Psoas muscle (tissue), 8 donors: ENCODE measurements around the gene MX2. TPM values are rescaled to one million over a fixed set of nuclear protein-coding genes. Genes with fewer than 3 reads are reported as not detected.

Experiments
- ATAC-seq, 4 donors: fragments of 200-7000 bp; cut with Tn5 transposase; one replicate each; pipeline ENCODE4 v1.9.1; 2020; ENCODE audit warnings: moderate library complexity in 3 of 4, mild to moderate bottlenecking in 2 of 4
- DNase-seq, 2 donors: peaks; one replicate each; pipeline ENCODE4 v3.0.0-alpha.2; 2020
- H3K27ac ChIP-seq: fragments of 200-600 bp; one replicate; pipeline ENCODE4 v1.8.0; 2022
- H3K27me3 ChIP-seq, 3 donors: fragments of 200-600 bp in 1 of 3; one replicate each; pipeline versions ENCODE4 v1.6.1 to v1.8.0; 2013 to 2022; ENCODE audit warnings: low read length in 2 of 3, mild to moderate bottlenecking in 2 of 3, moderate library complexity in 1 of 3; ENCODE audit not compliant: insufficient read depth in 3 of 3
- H3K36me3 ChIP-seq, 2 donors: fragments of 200-600 bp in 1 of 2; one replicate each; pipeline versions ENCODE4 v1.6.1 to v1.8.0; 2013 to 2022; ENCODE audit warnings: low read depth in 1 of 2, mild to moderate bottlenecking in 1 of 2, moderate library complexity in 1 of 2; ENCODE audit not compliant: insufficient read depth in 1 of 2
- H3K4me1 ChIP-seq: fragments of 200-600 bp; one replicate; pipeline ENCODE4 v1.8.0; 2022
- H3K4me3 ChIP-seq: fragments of 200-600 bp; one replicate; pipeline ENCODE4 v1.8.0; 2022; ENCODE audit warnings: mild to moderate bottlenecking
- H3K9me3 ChIP-seq: fragments of 200-600 bp; one replicate; pipeline ENCODE4 v1.8.0; 2022
- CTCF ChIP-seq: fragments of 200-600 bp; IDR thresholded peaks from one replicate; pipeline ENCODE4 v1.8.0; 2022; ENCODE audit warnings: antibody characterized with exemption
- WGBS, 3 donors: extraction: QIAGEN DNeasy Blood & Tissue Kit; methylation state at CpG; one replicate each; pipeline versions ENCODE4 v1.1.6 to v1.1.7; 2013; 5-methylcytosine and 5-hydroxymethylcytosine counted together
- intact Hi-C, 2 donors: fragments of 100-400 bp; cut with DNase I; formaldehyde crosslinking; loops; one replicate each; pipeline versions ENCODE4 v1.11.0 to v1.14.2; 2022
- polyA plus RNA-seq, 3 donors: library from polyadenylated mRNA; stranded (reverse); fragments of 200-250 nt; gene quantifications; one replicate each; pipeline ENCODE4 v1.2.3, GENCODE V29; 2013
- total RNA-seq, 4 donors: library from RNA; stranded (reverse); fragmentation: NEBNext Ultra II Directional in 2 of 4; extraction: Animal tissue kit (Norgen Biotek cat#: 25700) in 2 of 4; gene quantifications; one replicate each; pipeline versions ENCODE4 v1.2.1 to v1.2.4, GENCODE V29; 2021 to 2023
- donor health status: healthy with polysubstance abuse.
- donor health status: DM: no; HTN: no; CAD: no; lungs with moderate emphysema.
- donor health status: Bipolar disorder and iron deficiency.
- donor health status: healthy.
- donor health status: DM: yes; HTN: yes; CAD: no.
- donor health status: DM: no; HTN: no; CAD: no.
- donor health status: DM: no; HTN: no; CAD: no.
- donor health status: DM: yes; HTN: yes; CAD: no.

The MX2 gene
- total and polyA plus RNA-seq, 7 donors = 1.2 to 3.6 (median 2.7) TPM

GRCh38 chr21:41370840-41371684 is 9.2 kb downstream of the MX2 start:
- Histone ChIP-seq H3K27ac (no peak overlapping the region), H3K4me1 (no peaks in the 10 kb centered on the region), H3K27me3 (peaks cover 0 to 12% (median 0%) of the 10 kb centered on the region in 3 donors), H3K4me3 (no peak overlapping the region), H3K9me3 (no peaks in the 10 kb centered on the region), H3K36me3 (no peaks in the 10 kb centered on the region)
- DNase-seq = no peak
- intact Hi-C loops = no loop called here
- TF ChIP-seq CTCF = no peak
- WGBS, 3 donors = 53 to 59% (median 58%) methylated on average over 12 of the region's 12 CpGs
- ATAC-seq = no peak

GRCh38 chr21:41371685-41372030 is 9.8 kb downstream of the MX2 start:
- TF ChIP-seq CTCF = no peak
- WGBS, 3 donors = 74 to 82% (median 77%) methylated on average over 7 of the region's 7 CpGs
- Histone ChIP-seq H3K36me3 (no peaks in the 10 kb centered on the region), H3K4me1 (no peaks in the 10 kb centered on the region), H3K9me3 (no peaks in the 10 kb centered on the region), H3K27ac (no peak overlapping the region), H3K27me3 (peaks cover 0 to 12% (median 0%) of the 10 kb centered on the region in 3 donors), H3K4me3 (no peak overlapping the region)
- intact Hi-C loops = no loop called here
- DNase-seq = no peak
- no peak for ATAC-seq

GRCh38 chr21:41373253-41373652 is 11.4 kb downstream of the MX2 start:
- ATAC-seq = no peak
- peaks cover 0 to 11% (median 0%) of the 10 kb centered on the region in 3 donors for H3K27me3 ChIP-seq

GRCh38 chr21:41373763-41374162 is 11.9 kb downstream of the MX2 start:
- intact Hi-C loops = no loop called here
- Histone ChIP-seq H3K4me3 (no peak overlapping the region), H3K27ac (no peak overlapping the region), H3K36me3 (no peaks in the 10 kb centered on the region), H3K27me3 (peaks cover 0 to 6% (median 0%) of the 10 kb centered on the region in 3 donors), H3K9me3 (no peaks in the 10 kb centered on the region), H3K4me1 (no peaks in the 10 kb centered on the region)
- DNase-seq (no peak), ATAC-seq (no peak)
- no peak for TF ChIP-seq CTCF
- WGBS, 3 donors = 79 to 82% (median 82%) methylated on average over 8 of the region's 8 CpGs

More at GRCh38 chr21:41373253-41373652, 11.4 kb downstream of the MX2 start:
- DNase-seq = no peak
- TF ChIP-seq CTCF = no peak
- Histone ChIP-seq H3K9me3 (no peaks in the 10 kb centered on the region), H3K4me1 (no peaks in the 10 kb centered on the region), H3K36me3 (no peaks in the 10 kb centered on the region), H3K4me3 (no peak overlapping the region), H3K27ac (no peak overlapping the region)
- intact Hi-C loops = no loop called here
- WGBS, 3 donors = 67 to 71% (median 70%) methylated on average over 4 of the region's 4 CpGs
